HG03520 (cell line): ENCODE results near the gene HDAC11.
"Not testable (repeated sequence)": the region's sequence is repeated elsewhere in the genome, so short reads cannot be mapped to it uniquely, and the experiment has no call there.

ENCODE experiments used
- ATAC-seq: cut with Tn5 transposase; IDR thresholded peaks from one replicate; pipeline ENCODE4 v1.9.1; 2021; ENCODE audit warnings: mild to moderate bottlenecking, moderate library complexity; ENCODE audit not compliant: unreplicated experiment

HDAC11 gene

GRCh38 chr3:13492976-13493866 lies 13.1 kb downstream of the HDAC11 start:
- ATAC-seq = no peak

GRCh38 chr3:13493867-13494441 lies 13.8 kb downstream of the HDAC11 start:
- no peak for ATAC-seq

- ATAC-seq = no peak
Observed at GRCh38 chr3:13494463-13495350, 14.6 kb downstream of the HDAC11 start.

DNA sequence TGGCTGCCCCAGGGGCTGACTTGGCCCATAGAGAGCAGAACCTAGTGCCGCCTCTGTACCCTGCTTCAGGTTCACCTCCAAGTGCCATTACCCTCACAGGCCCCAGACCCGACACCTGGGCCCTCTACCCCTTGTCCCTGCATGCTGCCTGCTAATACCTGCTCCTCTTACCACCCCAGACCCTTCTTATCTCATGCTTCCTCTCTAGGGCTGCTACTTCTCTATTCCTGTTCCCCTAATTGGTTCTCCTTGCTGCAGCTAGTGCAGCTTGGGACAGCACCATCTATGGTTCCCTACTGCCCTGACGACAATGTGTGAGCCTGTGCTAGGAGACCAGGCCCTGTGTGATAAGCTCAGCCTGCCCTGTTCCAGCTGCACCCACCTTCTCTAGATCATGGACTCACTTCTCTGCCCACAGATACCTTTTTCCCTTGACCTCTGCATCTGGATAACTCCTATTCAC lies 15.3 kb downstream of the HDAC11 start:
- ATAC-seq = no peak

GRCh38 chr3:13495921-13496723 lies 16.0 kb downstream of the HDAC11 start:
- peak; percentile 74 for ATAC-seq

DNA sequence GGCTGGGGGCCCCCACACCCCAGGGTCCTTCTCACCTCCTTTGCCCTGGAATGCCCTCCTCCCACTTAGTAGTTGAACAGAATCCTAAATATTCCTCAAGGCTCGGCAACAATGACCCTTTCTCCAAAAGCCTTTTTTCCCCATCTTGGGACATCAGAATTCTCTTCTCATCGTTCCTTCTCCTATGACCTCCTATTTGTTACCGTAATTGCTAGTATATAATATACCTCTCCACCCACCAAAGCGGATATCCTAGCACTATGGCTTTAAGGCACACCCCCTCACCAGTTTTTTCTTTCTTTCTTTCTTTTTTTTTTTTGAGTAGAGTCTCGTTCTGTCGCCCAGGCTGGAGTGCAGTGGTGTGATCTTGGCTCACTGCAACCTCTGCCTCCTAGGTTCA lies 16.8 kb downstream of the HDAC11 start:
- ATAC-seq = no peak

DNA sequence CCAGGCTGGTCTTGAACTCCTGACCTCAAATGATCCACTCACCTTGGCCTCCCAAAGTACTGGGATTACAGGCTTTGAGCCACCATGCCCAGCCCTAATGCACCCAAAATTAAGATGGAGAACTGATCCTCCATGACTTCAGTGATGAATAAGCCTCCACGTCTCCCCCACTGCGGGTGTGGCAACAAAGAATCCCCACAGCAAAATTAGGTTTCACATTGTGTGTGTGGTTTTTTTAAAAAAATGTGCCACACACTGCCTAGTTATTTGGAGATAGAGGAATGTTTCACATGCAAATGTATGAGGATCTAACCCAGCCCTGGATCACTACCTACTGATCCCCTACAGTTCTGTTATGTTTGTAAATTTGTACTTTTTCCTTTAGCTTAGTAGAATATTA lies 17.3 kb downstream of the HDAC11 start:
- ATAC-seq = no peak

DNA sequence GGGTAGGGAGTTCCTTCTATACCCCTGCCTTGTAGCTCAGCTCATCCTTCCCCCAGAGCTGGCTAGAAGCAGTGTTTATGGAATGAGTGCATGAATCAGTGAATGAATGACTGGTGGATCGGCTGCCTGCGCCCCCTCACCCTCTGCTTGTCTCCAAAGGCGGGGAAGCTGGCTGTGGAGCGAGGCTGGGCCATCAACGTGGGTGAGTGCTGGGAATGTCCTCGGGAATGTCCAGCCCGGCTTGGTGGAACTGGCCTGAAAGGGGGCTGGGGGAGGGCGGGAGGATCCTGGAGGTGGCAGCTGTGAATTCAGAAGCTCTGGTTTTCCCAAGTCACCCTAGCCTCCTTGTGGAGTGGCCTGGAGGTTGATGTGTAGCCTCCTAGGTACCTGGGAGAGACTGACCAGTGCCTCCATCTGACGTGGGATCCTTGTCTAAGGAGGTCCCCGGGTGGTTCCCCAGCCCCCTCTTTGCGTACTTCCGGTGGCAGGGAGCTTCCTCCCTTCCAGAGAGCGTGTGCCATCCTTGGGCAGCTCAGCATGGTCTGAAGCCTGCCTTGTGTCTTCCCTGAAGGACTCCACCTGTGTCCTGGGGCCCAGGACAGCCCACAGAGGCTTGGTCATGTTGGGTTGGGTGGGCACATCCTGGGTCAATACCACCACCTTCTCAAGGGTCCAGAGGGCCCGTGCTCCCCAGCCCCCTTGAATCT lies 18.4 kb downstream of the HDAC11 start:
- no peak for ATAC-seq

GRCh38 chr3:13499246-13499645 lies 19.1 kb downstream of the HDAC11 start:
- ATAC-seq = not testable (repeated sequence)

GRCh38 chr3:13500133-13500885 lies 20.2 kb downstream of the HDAC11 start:
- no peak for ATAC-seq

DNA sequence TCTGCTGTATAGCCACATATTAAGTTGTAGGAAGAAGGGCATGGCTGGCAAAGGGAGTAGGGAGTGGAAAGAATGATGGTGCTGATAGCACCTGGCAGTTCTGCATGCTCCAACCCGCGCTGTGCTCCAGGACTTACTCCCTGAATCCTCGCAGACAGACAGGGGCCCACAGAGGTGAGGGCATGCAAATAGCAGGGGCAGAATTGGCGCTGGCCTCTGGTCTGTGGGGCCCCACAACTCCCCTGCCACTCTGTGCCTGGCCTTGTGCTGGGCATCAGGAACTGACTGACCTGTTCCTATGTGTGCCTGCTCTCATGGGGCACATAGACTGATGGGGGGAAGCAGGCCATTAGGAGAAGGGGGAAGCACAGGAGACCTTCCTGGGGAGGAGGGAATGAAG lies 20.9 kb downstream of the HDAC11 start:
- ATAC-seq = no peak

GRCh38 chr3:13501521-13501920 lies 21.4 kb downstream of the HDAC11 start:
- no peak for ATAC-seq

DNA sequence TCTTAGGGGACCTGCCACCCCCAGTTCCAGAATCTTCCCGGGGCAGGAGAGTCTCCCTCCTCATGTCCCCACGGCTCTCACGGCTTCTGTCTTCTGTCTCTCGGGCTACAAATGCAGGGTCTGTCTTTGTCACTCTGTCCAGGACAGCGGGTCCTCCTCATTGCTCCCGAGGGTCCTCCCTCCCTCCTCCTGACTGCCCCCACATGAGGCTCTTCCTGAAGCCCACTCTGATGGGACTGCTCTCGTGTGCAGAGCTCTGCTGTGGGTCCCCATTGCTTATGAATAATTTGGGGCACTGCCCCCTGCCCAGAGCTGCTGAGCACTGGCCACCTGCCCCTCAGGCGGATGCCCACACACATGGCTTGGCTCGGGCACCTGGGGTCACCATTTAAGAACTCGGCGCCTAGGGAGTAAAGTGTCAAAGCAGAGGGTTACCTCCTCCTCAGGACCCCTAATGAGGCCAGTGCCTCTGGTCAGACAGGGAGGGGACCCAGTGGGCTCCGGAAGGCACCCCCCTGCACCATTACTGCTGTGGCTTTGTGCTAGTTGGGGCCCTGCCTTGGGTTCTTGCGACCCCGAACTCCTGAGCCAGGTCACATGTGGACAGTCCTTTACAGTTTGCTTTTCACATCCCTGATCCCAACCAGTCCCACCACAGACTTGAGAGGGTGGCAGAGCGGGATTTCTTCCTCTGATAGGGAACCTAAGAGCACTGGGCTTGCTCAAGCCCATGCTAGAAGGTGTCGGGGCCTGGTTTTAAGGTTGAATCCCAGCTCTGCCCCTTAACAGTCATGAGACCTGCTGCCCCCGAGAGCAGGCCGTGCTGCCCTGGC lies 22.1 kb downstream of the HDAC11 start:
- ATAC-seq = no peak

GRCh38 chr3:13502791-13503060 lies 22.6 kb downstream of the HDAC11 start:
- ATAC-seq = no peak

GRCh38 chr3:13504161-13504831 lies 24.2 kb downstream of the HDAC11 start:
- no peak for ATAC-seq

DNA sequence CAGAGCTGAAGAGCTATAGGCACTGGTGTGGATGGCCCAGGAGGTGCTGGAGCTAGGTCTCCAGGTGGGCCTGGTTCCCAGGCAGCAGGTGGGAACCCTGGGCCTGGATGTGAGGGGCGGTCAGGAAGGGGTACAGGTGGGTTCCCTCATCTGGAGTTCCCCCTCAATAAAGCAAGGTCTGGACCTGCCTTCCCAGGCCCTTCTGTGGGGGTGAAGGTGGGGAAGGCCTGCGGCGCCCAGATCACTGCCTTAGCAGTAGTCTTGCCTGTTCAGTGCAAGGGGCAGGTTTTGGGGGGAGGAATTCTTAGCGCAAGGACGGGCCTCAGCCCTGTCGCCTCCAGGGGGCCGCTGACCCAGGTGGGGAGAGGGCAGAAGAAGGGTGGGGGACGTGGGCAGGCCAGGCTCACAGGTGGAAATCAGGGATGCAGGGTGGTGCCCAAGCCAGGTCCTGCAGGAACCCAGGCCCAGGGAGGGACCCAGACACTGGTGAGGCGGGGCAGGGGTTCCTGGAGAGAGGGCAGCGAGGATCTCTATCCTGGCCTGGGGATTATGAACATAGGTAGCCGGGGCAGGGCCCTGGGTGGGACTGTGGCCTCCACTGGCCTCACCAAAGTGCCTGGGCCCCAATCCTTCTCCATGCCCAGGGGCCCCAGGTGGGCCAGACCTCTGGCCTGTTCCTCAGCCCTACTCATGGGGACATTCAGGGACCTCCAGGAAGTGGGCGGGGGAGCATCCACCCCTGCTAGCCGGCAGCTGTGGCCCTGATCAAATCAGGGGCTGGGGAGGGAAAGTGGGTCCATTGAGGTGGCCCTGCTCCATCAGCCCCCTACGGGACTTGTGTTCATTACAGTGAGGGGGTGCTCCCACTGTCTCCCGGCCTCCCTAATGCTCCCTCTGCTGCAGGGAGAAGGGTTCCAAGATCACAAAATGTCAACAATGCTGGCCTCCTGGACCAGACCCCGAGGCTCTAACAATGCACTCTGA lies 25.3 kb downstream of the HDAC11 start:
- ATAC-seq = no peak

- ATAC-seq = no peak
Observed at GRCh38 chr3:13506239-13506638, 26.1 kb downstream of the HDAC11 start.
